Type B pancreatic cell (in vitro differentiated cells): ENCODE data around the gene CHD9NB. TPM values are rescaled to one million over a fixed set of nuclear protein-coding genes. Genes with fewer than 3 reads are reported as not detected.
A peak's percentile ranks its signal among the peaks of the same experiment; 100 is the strongest.

Experiments
- DNase-seq: peaks from one replicate; pipeline ENCODE4 v3.0.0; 2021; ENCODE audit warnings: mixed read lengths; ENCODE audit not compliant: unreplicated experiment; ENCODE audit errors: extremely low spot score
- H3K27ac Mint-ChIP-seq: 2 replicates; pipeline ENCODE4 v1.8.0; 2021; ENCODE audit warnings: mild to moderate bottlenecking, mixed read lengths
- H3K27me3 Mint-ChIP-seq: 2 replicates; pipeline ENCODE4 v1.8.0; 2021; ENCODE audit warnings: mixed read lengths
- H3K36me3 Mint-ChIP-seq: 2 replicates; pipeline ENCODE4 v1.8.0; 2021; ENCODE audit warnings: mixed read lengths
- H3K4me1 Mint-ChIP-seq: one replicate; pipeline ENCODE4 v1.8.0; 2021; ENCODE audit warnings: mixed read lengths; ENCODE audit not compliant: unreplicated experiment
- H3K4me3 Mint-ChIP-seq: 2 replicates; pipeline ENCODE4 v1.8.0; 2021; ENCODE audit warnings: mild to moderate bottlenecking, mixed read lengths
- H3K9me3 Mint-ChIP-seq: 2 replicates; pipeline ENCODE4 v1.8.0; 2021; ENCODE audit warnings: mixed read lengths
- CTCF ChIP-seq: fragments of 200-600 bp; sonication (generic); conservative IDR thresholded peaks from 2 replicates; pipeline ENCODE4 v1.5.0; 2021; ENCODE audit warnings: antibody characterized with exemption, mild to moderate bottlenecking
- total RNA-seq: library from RNA; stranded (reverse); gene quantifications from 2 replicates; pipeline ENCODE4 v1.2.1, GENCODE V29; 2021; ENCODE audit warnings: low replicate concordance

The CHD9NB gene
- total RNA-seq, 1 donor from 2014 or later, result 4.4 TPM

DNA sequence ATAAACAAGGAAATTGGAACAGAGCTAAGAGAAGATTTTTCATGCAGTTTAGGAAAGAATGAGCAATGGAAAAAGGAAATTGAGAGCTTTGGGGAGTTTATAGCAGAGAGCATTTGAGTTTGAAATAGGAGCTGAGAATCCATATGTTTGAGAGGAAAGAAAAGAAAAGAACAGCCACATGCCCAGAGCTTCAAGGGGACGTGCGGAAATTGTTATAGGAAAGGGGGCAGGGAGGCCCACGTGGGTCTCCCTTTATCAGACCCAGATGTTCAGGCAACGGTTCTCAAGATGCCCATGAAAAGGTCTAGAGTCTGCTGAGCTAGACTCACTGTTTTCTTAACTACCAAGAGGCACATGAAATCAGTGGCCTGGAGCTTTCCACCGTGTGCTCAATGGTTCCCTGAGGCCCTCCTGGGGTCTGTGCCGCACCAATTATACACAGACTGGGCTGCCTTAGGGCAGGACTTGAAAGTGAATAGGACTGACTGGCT lies 33.3 kb upstream of the CHD9NB start:
- Mint-ChIP-seq H3K4me3 (peak overlapping the region; percentile 22), H3K27ac (peak overlapping the region; percentile 77), H3K36me3 (no peaks in the 10 kb centered on the region), H3K9me3 (peaks cover 2% of the 10 kb centered on the region), H3K27me3 (no peaks in the 10 kb centered on the region), H3K4me1 (peaks cover 40% of the 10 kb centered on the region)
- DNase-seq, result no peak
- no peak for TF ChIP-seq CTCF

- Mint-ChIP-seq H3K27ac (peak overlapping the region; percentile 77), H3K4me1 (peaks cover 40% of the 10 kb centered on the region), H3K36me3 (no peaks in the 10 kb centered on the region), H3K9me3 (peaks cover 4% of the 10 kb centered on the region), H3K4me3 (peak overlapping the region; percentile 22), H3K27me3 (no peaks in the 10 kb centered on the region)
- no peak for DNase-seq
- TF ChIP-seq CTCF, result no peak
Measured at GRCh38 chr16:53085369-53085843, 32.7 kb upstream of the CHD9NB start.

DNA sequence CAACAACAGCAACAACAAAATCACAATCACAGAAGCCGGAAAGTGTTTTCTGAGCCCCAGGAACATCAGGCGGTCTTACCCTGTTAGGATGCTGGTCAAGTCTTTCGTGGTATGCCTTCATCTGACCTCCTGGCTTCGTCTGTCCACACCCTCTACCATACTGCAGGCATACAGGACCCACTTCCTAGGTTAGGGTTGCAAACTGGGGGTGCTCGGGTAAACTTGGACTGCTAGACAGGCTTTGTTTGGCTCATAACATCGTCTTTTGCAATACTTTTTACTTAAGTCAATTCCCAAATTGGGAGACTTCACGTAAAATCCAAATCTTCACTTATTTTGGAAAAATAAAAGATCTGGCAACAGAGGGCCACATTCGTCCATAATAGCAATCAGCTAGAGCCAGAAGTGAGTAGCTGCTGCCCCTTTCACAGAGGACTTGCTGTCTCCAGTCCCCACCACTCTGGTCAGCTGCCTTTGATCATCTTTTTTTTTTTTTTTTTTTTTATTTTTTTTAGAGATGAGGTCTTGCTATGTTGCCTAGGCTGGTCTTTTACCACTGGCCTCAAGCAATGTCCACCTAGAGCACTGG lies 32.1 kb upstream of the CHD9NB start:
- DNase-seq, result no peak
- Mint-ChIP-seq H3K36me3 (no peaks in the 10 kb centered on the region), H3K4me3 (no peak overlapping the region), H3K27ac (no peak overlapping the region), H3K4me1 (peaks cover 41% of the 10 kb centered on the region), H3K9me3 (peaks cover 4% of the 10 kb centered on the region), H3K27me3 (no peaks in the 10 kb centered on the region)
- no peak for TF ChIP-seq CTCF

GRCh38 chr16:53084141-53084541 lies 31.4 kb upstream of the CHD9NB start:
- Mint-ChIP-seq H3K27me3 (no peaks in the 10 kb centered on the region), H3K27ac (peak overlapping the region; percentile 29), H3K4me1 (peaks cover 46% of the 10 kb centered on the region), H3K36me3 (no peaks in the 10 kb centered on the region), H3K9me3 (peaks cover 4% of the 10 kb centered on the region), H3K4me3 (no peak overlapping the region)
- DNase-seq, result no peak
- TF ChIP-seq CTCF, result no peak

DNA sequence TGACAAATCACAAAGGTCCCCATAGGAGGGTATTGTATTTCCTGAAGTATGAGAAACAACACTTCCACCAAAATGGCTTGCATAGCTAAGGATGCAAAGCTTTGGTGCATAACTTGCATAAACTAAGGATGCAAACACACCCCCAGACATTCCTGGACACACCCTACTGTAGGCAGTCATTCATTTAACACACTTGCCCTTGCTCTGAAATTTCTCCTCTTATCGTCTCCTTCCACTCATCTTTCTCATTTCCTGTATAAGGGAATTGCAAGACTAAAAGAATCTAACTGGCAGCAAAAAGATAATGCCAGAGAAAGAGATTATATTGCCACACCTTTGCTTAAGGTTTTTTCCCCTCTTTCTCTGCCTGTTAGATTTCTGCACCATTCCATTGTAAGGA lies 30.4 kb upstream of the CHD9NB start:
- peaks cover 4% of the 10 kb centered on the region for H3K36me3 Mint-ChIP-seq
- peak overlapping the region; percentile 40 for H3K4me3 Mint-ChIP-seq
- no peak for DNase-seq
- peak overlapping the region; percentile 87 for H3K27ac Mint-ChIP-seq
- TF ChIP-seq CTCF, result no peak
- no peaks in the 10 kb centered on the region for H3K27me3 Mint-ChIP-seq
- H3K4me1 Mint-ChIP-seq, result peaks cover 52% of the 10 kb centered on the region
- peaks cover 4% of the 10 kb centered on the region for H3K9me3 Mint-ChIP-seq
